Activated gamma-delta T cell treated with anti-CD3 and anti-CD28 coated beads, Interleukin-2, amount 50 U/mL, for 16 hours (primary cell): ENCODE measurements around the gene KRTAP19-5.
"Not testable (repeated sequence)": the region's sequence is repeated elsewhere in the genome, so short reads cannot be mapped to it uniquely, and the experiment has no call there.

ENCODE experiments used
- DNase-seq: peaks from one replicate; pipeline ENCODE4 v3.0.0-alpha.2; 2020; ENCODE audit warnings: low read depth

The KRTAP19-5 gene

GRCh38 chr21:30502041-30502440 is at the start of gene KRTAP19-5:
Gene KRTAP19-5, minus strand, starts transcription at chr21:30502141. Its CDS starts 51 bp downstream, at chr21:30502090.
- no peak for DNase-seq

DNA sequence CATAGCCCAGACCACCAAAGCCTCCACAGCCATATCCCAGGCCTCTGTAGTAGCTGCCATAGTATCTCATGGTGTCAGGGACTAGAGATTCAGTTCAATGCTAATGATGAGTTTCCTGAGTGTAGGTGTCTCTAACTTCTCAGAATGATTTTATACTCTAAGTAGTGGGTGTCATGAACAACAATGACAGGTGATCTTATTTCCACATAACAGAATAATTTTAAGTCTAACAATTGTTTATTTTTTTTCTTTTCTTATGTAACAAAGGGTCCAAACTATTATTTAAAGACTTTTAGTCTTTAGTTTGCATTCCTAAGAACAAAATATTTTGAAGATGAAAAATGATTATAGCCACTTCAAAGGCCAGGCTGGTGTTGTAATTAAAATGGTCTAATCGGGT is 39.8 kb upstream of the KRTAP19-5 start, which contains the start of gene KRTAP19-6:
Gene KRTAP19-6 (minus strand): TSS at position 101 of the 400 bp plus-strand sequence. CDS start 31 bp downstream, at position 70.
- no peak for DNase-seq

DNA sequence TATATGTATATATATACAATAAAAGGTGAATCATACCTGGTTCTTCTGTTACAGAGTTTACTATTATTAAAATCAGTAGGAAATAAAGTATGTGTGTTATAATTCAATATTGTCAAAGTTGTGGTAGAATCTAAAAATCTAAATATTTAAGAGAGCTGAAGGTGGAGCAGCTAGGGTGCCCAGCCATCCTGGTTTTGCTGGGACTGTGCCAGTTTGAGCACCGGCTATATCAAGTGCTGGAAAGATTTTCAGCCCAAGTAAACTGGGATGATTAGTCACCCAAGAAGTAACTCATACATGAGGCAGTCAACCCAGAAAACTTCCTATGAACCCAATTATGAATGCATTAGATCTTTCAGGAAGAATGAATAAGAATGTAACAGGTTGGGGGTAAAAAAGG is 16.9 kb upstream of the KRTAP19-5 start:
- DNase-seq, result no peak

DNA sequence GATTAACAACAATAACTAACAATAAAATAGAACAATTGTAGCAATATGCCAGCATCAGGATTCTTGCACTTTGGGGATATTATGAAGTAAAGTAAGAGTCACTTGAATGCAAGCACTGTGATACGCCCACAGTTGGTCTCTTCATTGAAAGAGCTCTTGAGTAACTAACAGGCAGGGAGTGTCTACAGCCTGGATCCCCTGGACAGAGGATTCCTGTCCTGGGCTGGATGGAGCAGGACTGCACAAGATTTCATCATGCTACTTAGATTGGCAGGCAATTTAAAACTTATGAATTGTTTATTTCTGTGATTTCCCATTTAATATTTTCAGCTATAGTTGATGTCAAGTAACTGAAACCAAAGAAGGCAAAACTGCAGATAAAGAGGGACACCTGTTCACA is 13.7 kb upstream of the KRTAP19-5 start:
- DNase-seq, result no peak

DNA sequence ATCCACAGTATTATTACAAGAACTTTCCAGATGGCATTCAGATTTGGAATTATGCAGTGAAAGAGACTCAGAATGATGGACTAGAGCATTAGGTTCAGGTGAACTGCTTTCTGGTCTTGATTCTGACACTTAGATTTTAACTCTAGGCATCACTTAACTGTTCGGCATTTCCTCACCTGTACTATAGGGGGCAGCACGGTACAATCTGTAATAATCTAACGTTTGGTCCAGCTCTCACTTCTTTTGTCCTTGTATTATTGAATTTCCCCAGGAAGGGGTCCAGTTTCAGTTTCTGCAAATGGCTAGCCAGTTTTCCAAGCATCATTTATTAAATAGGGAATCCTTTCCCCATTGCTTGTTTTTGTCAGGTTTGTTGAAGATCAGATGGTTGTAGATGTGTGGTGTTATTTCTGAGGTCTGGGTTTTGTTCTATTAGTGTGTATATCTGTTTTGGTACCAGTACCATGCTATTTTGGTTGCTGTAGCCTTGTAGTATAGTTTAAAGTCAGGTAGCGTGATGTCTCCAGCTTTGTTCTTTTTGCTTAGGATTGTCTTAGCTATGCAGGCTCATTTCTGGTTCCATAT is 3.8 kb upstream of the KRTAP19-5 start:
- not testable (repeated sequence) for DNase-seq

DNA sequence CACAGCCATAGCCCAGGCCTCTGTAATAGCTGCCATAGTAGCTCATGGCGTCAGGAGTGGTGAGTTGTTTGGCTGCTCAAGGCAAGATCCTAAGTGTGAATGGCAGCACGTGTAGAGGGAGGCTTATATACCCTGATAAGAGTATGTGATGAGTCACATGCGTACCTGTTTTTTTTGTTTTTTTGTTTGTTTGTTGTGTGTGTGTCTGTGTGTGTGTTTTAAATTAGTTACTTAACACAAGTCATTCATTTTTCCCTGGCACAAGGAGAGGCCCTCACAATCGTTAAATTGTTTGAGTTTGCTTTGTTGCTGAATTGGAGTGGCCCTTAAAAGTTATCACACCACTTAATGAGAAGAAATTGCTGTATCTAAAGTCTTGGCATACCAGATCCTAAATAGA is 4.9 kb downstream of the KRTAP19-5 start, which contains the start of gene KRTAP19-4:
Gene KRTAP19-4 (minus strand): TSS at position 101 of the 400 bp plus-strand sequence. CDS start 55 bp downstream, at position 46.
- no peak for DNase-seq

DNA sequence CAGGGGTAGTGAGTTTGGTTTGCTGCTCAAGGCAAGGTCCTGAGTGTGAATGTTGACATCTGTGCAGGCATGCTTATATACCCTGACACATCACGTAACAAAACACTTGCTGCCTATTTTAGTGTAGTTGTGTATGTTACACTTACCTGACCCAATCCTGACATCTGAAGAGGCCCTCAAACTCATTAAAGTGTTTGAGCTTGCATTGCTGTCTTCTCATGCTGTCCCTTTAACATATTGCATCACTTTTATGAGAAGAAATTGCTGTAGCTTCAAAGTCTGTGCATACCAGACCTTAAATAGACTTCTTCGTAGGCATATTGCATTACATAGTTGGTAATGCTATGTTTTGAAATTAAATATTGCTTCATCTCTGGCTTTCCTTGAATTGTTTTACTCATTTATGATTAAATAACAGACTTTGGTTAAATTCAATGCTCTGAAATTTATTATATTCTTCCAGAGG is 9.9 kb downstream of the KRTAP19-5 start, which contains the start of gene KRTAP19-3:
Gene KRTAP19-3 (minus strand): TSS at position 51 of the 466 bp plus-strand sequence. CDS start 56 bp downstream, outside the sequence.
- DNase-seq, result no peak

DNA sequence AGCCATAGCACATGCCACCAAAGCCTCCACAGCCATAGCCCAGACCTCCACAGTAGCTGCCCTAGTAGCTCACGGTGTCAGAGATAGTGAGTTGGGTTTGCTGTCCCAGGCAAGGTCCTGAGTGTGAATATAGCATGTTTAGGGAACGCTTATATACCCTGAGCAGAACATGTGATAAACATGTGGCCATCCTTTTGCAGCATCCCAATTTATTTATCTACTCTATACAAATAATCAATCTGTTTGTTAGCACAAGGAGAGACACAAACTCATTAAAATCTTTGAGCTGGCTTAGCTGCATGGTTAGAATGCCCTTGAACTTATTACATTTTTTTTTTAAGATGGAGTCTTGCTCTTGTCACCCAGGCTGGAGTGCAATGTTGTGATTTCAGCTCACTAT is 14.6 kb downstream of the KRTAP19-5 start, which contains the start of gene KRTAP19-2:
Gene KRTAP19-2 (minus strand): TSS at position 101 of the 400 bp plus-strand sequence. CDS start 88 bp downstream, at position 13.
- no peak for DNase-seq

GRCh38 chr21:30486180-30486579 is 15.8 kb downstream of the KRTAP19-5 start:
- DNase-seq, result no peak

DNA sequence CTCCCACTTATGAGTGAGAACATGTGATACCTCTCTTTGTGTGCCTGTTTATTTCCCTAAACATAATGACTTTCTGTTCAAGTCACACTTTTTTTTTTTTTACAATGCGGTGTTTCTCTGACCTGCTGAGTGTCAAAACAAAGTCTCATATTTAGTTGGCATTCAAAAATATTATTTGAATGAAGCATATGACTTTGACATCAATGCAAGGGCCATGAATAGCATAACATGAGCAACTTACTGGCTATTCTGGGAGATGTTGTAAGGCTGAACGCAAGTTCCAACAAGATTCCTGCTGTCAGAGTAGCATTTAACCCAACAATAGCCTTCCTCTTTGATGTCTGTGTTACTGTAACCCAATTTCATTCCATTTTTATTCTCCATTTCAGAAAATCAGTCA is 19.8 kb downstream of the KRTAP19-5 start:
- no peak for DNase-seq

- no peak for DNase-seq
Observed at GRCh38 chr21:30480145-30480544, 21.8 kb downstream of the KRTAP19-5 start, which contains the start of gene KRTAP19-1. Gene KRTAP19-1, minus strand, starts transcription at chr21:30480367. Its CDS starts 50 bp downstream, at chr21:30480317.

GRCh38 chr21:30479259-30479658 is 22.7 kb downstream of the KRTAP19-5 start:
- no peak for DNase-seq

- no peak for DNase-seq
Observed at GRCh38 chr21:30478004-30478403, 23.9 kb downstream of the KRTAP19-5 start.

- DNase-seq, result no peak
Observed at GRCh38 chr21:30468900-30469714, 32.8 kb downstream of the KRTAP19-5 start.

DNA sequence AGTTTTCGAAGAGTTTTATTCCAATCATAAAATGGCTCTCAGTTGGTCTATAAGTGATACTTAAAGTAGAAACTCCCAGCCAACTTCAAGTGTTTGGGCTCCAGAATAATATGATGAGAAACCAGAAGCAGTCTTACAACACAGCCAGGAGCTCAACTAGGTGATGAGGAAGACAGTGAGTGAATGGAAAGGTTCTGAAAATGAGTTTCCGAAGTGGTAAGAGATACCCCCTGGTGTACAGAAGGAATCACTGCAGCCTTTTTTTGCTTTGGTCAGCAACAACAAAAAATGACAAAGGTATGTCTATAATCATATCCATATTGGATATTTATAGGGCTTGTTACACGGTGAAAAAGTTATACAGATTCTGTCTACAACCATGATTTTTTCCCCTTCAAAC is 38.2 kb downstream of the KRTAP19-5 start:
- DNase-seq, result no peak
